Measurements from ENCODE around the gene PLCB1.

- TF ChIP-seq EZH2 (IDR thresholded peaks at IDR 0.05; ENCODE audit: low read depth, unreplicated experiment), result no peak
- TF ChIP-seq CTCF (conservative IDR thresholded peaks at IDR 0.05; ENCODE audit: low read depth in 2 of 2), result peak; percentile 60
- TF ChIP-seq POLR2AphosphoS5 (IDR thresholded peaks at IDR 0.05; ENCODE audit: low read depth), result no peak
- TF ChIP-seq EZH2phosphoT487 (IDR thresholded peaks at IDR 0.05; ENCODE audit: unreplicated experiment), result no peak
- no peak for TF ChIP-seq REST (IDR thresholded peaks at IDR 0.05; ENCODE audit: unreplicated experiment)
- no peak for TF ChIP-seq JUNB (IDR thresholded peaks at IDR 0.05; ENCODE audit: unreplicated experiment)
- TF ChIP-seq CREB1 (CRISPR knock-in tag; IDR thresholded peaks at IDR 0.05; ENCODE audit: low read depth), result no peak
- no peak for TF ChIP-seq ETS1 (IDR thresholded peaks at IDR 0.05)
- no peak for TF ChIP-seq STAT1 (IDR thresholded peaks at IDR 0.05; ENCODE audit: unreplicated experiment)
These were observed 532.7 kb downstream of the PLCB1 start for GRCh38 chr20:8664778-8665177.
